ENCODE measurements around the gene KATNA1.
A peak's percentile ranks its signal among the peaks of the same experiment; 100 is the strongest.
"Not testable (repeated sequence)": the region's sequence is repeated elsewhere in the genome, so short reads cannot be mapped to it uniquely, and the experiment has no call there.

KATNA1 gene

DNA sequence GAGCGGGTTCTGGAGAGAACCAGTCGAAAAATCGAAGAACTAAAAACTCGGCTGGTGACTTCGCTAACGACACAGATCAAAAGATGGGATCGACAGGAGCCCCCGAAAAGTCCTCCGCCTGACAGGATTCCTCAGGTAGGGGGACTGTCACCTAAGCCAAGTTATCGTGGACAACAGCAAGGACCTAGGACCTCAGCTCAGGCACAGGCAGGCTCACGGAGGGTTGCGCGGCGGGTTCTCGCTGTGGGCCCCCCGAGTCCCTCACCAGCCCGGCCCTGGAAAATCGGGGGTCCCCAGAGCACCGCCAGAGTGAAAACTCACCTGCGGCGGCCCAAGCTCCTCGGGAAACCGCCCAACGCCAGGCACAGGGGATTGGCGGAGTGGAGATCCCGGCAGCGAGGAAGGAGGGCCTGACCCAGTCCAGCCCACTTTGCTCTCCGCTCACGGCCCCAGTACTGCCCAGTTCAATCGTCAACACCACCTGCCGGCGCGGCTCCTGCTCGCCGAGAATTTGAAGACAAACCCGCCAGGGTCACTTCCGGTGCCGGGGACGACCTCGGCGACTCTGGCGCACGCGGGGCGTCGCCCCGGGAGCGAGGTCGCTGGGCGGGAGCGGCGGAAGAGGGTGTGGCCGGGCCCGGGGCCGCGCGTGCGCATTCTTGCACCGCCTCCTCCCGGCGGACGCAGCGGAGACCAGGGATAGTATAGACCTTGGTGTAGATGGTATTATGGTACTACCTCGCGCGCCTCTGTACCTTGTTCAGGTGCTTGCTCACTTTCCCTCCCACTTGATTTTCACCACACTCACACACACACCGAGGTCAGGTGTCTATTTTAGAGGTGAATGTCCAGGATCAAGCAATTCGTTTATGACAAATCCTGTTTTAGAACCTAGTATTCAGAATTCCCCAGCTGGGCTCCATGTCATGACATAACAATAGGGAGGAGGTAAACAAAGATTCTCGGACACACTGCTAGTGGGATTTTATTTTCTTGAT, at the start of gene KATNA1:
KATNA1 (minus strand) TSS at position 567 of the 998 bp plus-strand sequence. CDS start 10,167 bp downstream, outside the sequence.
- DNase-seq: peak; percentile 98

DNA sequence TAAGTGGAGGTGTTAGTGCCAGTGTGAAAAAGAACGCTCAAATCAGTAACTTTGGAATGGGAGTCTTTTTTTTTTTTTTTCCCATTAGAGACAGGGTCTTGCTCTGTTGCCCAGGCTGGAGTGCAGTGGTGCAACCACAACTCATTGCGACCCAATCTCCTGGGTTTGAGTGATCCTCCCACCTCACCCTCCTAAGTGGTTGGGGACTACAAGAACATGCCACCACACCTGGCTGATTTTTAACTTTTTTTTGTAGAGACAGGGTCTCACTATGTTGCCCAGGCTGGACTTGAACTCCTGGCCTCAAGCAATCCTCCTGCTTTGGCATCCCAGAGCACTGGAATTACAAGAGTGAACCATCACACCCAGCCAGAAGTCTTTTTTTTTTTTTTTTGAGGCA, 49.7 kb upstream of the KATNA1 start:
- DNase-seq: no peak

DNA sequence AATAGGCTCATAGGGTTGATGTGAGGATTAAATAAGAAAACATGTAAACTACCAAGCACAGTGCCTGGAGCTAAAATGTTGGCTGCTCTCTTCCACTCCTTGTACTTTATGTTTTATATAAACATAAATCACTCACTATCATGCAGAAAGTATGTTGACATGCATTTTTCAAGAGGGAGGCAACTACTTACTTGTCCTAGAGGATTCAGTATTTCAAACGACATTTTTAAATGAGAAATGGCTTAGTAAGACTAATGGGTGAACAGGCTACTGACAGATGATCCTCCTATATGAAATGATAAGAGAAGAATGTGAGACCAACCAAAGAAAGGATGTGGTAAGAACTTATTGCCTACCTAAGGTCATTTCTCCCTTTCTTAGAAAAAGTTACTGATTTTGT, 48.4 kb upstream of the KATNA1 start:
- DNase-seq: no peak

DNA sequence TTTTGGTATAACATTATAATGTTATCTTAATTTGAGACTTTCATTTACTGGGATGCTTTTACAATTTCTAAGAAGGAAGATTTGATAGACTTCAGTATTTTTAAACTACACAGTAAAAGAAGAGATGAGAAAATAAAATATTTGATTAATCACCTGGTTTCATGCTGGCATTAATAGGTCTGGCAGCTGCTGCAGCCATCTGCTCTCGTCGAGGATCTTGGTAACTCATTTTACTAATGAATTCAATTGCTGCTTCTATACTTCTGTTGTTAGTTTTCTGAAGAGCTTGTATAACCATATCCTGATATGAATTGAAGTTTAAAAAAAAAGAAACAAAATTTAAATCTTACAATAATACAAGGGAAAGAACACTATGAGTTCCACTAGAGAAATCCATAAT, 46.4 kb upstream of the KATNA1 start:
- no peak for DNase-seq

DNA sequence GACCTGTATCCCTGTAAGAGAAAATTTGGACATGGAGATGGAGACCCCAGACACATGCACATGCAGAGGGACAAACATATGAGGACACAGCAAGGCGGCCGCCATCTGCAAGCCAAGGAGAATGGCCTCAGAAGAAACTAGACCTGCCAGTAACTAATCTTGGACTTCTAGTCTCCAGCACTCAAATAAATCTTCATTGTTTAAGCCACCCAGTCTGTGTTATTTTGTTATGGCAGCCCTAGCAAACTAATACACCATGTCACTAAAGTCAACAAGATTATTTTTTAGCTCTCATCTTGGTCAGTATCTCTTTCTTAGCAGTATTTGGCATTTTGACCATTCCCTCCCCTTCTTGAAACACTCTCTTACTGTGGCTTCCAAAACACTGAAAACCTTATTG, 42.7 kb upstream of the KATNA1 start:
- DNase-seq: no peak

DNA sequence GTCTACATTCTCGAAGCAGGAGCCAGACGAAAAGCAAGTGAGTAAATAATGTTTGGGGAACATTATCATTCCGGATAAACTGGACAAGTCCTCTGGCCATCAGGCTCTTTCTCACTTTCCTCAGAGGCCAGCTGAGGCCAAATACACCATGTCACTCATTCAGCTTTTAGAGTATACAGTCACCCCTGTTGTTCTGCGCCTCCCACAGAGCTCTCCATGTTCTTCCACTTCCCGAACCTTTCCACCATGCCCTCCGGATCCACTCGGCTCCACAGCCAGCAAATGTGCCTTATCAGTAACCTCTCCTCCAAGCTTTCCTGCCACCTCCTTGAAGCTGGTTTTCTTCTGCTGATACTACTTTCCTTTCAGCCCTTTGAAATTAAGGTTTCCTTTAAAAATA, 37.7 kb upstream of the KATNA1 start:
- no peak for DNase-seq

DNA sequence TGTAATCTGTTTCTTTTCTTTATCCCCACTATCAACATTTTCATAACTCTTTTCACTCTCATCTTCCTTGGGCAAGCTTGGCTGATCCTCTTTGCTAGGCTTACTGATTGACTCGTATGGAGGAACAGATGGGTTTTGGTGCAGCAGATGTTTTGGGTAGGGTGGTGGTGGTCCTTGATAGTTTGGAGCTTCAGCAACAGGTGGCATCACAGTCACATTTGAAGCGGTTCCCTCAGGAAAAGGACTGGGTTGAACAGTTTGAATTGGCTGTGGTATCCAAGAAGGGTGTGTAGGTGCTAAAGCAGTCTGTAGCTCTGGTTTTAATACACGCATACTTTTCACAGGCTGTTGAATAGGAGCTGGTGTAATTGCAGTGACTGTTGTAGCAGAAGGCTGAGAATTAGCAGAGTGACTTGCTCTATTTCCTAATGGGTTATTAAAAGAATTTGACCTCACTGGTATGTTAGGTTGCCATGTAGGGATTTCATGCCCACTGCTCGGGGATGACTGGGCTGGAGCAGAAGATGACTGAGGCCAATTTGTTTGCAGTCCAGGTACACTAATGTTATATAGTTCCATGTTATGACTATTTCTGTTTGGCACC, 34.8 kb upstream of the KATNA1 start:
- no peak for DNase-seq

DNA sequence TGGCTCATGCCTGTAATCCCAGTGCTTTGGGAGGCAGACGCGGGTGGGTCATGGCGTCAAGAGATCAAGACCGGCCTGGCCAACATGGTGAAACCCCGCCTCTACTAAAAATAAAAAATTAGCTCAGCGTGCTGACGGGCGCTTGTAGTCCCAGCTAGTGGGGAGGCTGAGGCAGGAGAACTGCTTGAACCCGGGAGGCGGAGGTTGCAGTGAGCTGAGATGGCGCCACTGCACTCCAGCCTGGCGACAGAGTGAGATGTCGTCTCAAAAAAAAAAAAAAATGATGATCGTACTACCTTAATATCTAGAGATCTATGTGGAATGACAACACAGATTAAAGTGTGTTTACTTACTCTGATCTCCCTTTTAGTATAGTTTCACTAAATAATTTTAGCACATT, 33.3 kb upstream of the KATNA1 start:
- DNase-seq: not testable (repeated sequence)

DNA sequence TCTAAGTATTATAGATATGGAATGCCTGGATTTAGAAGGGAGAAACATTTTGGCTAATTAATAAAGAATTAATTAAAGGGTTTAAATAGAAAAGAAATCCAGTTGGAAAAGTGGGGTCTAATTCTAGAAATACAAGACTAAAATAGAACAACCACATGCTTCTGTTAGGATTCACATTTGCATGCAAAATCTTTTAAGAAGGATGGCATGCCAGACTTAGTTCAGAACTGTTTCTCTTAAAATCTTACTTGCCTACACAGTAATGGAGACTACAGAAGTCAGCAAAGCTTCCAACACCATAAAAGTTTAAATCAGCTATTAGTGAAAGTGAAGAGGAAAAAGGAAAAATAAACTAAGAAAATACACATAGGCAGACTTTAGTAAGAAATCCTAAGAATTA, 32.7 kb upstream of the KATNA1 start:
- DNase-seq: no peak

DNA sequence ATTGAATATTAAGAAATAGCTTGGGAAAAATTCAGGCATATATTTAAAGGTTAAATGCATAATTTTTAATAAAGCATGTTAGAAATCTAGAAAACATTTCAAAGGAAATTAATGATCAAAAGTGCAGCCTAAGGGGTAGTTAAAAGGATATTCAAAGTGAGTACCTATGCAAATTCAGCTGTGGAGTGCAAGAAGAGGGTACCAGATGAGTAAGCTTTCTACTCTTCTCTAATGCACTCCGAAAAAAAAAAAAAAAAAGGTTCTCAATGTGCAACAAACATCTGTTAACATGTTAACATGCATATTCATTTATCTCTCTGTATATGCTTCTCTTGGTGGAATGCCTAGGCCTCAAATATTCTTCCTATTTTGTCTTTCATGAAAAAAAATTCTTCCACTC, 32.0 kb upstream of the KATNA1 start:
- no peak for DNase-seq

DNA sequence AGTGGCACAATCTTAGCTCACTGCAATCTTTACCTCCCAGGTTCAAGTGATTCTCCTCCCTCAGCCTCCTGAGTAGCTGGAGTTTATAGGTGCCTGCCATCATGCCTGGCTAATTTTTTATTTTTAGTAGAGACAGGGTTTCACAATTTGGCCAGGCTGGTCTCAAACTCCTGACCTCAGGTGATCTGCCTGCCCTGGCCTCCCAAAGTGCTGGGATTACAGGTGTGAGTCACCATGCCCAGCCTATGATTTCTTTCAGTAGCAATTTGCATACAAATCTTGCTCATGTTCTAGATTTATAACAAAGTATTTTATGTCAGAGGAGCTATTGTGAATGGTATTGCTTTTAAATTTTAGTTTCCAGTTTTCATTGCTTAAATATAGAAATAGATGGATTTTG, 23.8 kb upstream of the KATNA1 start:
- not testable (repeated sequence) for DNase-seq

DNA sequence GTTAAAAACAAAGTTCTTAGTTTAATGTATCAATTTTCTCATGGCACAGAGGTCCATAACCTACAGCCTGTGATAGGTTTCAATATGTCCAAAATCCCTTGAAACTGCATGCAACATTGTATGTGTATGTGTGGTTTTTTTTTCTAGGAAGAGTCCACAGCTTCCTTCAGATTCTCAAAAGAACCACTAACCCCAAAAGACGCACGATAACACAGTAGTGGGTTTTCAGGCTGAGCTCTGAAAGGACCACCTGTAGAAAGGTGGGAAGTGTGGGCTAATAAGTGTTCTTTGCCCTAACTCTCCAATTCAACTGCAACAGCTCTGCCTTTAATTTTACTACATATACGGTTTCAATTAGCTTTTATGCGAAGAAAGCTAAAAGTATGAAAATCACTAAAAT, 11.5 kb upstream of the KATNA1 start:
- no peak for DNase-seq

DNA sequence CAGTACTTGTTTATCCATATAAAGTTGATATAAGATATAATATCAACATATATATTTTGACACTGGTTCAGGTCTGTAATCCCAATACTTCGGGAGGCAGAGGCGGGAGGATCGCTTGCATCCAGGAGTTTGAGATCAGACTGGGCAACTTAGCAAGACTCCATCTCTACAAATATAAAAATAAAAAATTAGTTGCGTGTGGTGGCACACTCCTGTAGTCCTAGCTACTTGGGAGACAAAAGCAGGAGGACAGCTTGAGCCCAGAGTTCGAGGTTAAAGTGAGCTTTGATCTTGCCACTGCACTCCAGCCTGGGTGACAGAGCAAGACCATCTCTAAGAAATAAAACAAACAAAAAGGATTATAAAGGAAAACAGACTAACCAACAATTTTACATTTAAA, 8.9 kb upstream of the KATNA1 start:
- no peak for DNase-seq

DNA sequence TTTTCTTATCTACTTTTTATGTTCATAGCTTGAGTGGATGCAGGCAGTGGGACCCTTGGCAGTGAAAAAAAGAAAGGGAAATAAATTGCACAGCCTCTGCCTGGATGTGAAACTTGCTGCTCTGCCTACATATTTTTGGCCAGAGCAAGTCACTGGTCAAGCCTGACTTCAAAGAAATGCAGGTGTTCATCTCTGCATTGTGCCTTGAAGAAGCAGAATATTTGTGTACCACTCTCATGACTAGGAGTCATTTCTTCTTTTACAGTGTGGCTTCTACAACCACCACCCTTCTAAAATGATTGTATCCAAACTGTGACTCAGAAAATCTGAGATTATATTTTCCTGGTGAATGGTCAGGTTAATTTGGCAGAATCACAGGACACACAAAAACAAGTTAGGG, 2.5 kb upstream of the KATNA1 start:
- no peak for DNase-seq

DNA sequence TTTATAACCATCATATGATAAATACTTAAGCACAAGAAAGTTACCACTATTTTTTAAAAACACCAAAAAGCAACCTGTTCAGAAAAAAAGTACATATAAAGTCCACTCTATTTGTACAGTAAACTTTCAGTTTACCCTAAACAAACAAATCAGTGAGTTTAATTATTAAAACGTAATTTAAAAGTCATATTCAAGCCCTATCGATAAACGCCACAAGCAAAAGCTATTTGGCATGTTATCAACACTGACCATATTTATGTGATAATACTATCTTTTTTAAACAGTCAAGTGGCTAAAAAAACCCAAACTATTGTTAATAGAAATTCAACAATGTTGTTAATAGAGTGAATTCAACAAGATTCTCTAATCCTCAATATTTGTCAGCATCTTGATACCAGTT, 1.9 kb downstream of the KATNA1 start:
- DNase-seq: no peak

DNA sequence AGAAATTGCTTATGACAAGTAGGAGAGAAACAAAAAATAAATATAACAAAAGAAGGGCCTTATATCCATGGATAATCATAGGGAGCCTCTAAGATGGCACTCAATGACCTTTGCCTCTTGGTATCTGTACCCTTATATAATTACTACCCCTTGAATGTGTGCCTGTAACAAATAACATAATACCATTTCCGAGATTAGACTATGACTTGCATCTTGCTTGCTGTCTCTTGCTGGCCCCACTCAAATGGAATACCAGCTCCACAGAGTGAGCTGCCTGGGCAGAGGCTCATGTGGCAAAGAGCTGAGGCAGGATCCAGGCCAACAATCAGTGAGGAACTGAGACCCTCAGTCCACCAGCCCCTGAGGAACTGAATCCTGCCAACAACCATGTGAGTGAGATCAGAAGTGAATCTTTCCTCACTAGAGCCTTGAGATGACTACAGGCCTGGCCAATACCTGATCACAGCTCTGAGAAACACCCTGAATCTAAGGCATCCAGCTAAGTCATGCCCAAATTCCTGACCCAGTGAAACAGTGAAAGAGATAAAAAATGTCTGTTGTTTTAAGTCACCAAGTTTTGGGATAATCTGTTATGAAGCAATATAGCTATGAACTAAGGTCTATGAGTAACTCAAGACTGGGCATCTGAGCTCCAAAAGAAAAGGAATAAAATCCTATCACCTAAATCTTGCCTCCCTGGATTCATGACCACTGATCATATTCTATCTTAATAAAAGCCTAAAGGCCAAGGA, 5.5 kb downstream of the KATNA1 start:
- DNase-seq: no peak

DNA sequence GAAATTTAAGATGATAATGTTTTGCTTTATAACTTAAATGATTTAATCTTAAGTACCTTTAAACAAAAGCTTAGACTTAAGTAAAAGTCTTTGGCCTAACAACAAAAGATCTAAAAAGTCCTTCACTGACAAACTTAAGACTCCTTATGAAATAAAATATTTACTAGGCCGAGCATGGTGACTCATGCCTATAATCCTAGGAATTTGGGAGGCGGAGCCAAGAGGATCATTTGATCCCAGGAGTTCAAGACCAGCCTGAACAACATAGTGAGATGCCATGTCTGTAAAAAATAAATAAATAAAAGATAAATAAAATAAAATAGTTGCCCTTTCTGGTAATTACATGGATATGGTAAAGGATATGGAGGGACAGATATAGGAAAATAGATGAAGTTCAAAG, 12.4 kb downstream of the KATNA1 start:
- DNase-seq: no peak

DNA sequence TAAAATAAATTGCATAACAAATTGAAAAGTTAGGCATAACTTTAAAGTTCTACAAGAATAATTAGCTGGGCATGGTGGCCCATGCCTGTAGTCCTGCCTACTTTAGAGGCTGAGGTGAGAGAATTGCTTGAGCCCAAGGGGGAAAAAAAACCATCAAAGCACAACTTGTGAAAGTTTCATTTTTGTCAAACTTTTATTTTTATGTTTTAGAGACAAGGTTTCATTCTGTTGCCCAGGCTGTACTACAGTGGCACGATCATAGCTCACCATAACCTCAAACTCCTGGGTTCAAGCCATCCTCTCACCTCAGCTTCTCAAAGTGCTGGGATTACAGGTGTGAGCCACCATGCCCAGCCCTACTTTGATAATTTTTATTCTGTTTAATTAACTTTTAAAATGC, 14.2 kb downstream of the KATNA1 start:
- no peak for DNase-seq

DNA sequence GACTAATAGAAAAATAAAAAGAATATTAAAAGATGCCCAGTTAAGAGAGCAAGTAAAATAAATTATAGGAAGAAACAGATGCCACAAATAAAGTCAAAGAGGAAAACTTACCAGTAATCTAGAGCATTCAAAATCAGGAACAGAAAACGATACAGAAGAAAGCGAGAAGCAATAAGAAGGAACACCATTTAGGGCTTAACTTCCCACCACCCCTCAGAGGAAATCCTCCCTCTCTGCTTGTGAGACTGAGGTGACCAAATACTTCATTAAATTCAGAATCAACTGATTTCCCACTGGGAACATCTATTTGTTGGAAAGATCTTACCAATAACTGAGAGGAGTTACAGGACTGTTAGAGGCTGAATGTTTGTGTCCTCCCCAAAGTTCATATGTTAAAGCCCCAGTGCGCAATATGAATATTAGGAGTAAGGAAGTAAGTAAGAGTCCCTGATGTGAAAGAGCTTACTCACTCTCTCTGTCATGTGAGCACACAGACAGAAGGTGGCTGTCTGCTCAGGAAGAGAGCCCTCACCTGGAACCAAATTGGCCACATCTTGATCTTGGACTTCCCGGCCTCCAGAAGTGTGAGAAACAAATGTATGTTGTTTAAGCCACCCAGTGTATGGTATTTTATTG, 19.5 kb downstream of the KATNA1 start:
- DNase-seq: no peak

DNA sequence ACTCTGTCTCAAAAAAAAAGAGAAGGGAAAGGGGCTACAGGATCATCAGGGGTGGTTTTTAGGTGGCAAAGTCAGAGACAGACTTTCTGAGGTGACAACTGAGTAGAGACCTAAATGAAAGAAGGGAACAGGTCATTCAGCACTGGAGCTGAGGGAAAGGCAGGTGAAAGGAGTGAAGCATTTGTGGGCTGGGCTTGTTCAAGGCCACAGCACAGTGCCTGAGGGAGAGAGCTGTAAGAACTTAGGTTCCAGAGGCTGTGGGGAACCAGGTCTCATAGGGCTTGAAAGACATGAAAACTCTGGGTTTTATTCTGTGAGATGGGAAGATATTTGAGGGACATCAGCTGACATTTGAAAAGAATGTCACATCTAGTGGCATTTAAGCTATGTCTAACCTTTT, 20.8 kb downstream of the KATNA1 start:
- DNase-seq: no peak

DNA sequence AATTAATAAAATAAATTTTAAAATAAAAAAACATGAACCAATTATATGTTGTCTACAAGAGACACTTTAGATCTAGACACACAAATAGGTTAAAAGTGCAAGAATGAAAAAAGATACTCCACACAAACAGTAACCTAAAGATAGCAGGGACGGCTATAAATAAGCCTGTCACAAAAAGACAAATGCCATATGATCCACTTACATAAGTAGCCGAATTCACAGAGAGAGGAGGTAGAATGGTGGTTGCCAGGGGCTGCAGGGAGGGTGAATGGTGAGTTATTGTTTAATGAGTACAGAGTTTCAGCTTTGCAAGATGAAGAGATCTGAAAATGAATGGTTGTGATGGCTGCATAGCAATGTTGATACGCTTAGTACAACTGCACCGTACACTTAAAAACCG, 32.7 kb downstream of the KATNA1 start:
- DNase-seq: no peak

DNA sequence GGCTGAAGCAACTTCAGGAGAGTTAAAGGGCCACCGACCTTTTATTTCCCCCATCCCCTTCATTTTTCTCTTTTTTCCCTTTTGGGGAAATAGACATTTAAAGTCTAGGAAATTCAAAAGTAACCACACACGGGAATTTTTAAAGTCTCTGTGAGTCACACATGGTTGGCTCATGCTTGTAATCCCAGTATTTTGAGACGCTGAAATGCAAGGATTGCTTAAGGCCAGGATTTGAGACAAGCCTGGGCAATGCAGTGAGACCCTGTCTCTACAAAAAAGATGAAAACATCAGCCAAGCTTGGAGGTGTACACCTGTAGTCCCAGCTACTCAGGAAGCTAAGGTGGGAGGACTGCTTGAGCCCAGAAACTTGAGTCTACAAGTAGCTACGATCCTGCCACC, 34.2 kb downstream of the KATNA1 start:
- DNase-seq: no peak

DNA sequence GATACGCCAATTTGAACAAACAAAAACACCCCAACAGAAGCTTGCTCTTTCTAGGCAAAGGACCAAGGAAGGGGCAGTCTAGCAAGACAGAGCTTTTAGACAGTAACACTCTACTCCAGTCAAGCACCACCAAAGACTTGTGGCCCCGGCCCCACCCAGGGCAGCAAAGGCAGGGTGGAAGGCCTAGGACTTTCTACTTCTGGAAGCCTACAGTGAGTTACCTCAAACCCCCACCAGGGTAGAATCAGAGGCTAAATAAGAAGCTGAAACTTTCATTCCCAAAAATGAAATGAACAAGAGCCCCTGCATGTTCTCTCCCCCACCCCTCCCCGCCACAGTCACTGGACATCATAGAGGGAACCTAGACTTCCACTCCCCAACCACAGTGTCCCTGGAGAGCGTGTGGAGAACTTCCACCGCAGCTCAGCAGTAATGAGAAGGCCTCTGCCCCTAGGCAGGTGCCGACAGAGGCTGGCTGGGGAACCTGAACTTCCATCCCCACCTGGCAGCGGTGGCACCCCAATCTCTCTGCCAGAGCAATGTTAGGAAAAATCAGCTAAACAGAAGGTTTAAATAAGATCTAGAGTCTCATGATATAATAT, 40.0 kb downstream of the KATNA1 start:
- DNase-seq: no peak

All from NCI-H510A treated with DMSO at 0.1 percent for 48 hours (cell line).